ENCODE measurements around the gene ZNF827.

Gene ZNF827, protein sequence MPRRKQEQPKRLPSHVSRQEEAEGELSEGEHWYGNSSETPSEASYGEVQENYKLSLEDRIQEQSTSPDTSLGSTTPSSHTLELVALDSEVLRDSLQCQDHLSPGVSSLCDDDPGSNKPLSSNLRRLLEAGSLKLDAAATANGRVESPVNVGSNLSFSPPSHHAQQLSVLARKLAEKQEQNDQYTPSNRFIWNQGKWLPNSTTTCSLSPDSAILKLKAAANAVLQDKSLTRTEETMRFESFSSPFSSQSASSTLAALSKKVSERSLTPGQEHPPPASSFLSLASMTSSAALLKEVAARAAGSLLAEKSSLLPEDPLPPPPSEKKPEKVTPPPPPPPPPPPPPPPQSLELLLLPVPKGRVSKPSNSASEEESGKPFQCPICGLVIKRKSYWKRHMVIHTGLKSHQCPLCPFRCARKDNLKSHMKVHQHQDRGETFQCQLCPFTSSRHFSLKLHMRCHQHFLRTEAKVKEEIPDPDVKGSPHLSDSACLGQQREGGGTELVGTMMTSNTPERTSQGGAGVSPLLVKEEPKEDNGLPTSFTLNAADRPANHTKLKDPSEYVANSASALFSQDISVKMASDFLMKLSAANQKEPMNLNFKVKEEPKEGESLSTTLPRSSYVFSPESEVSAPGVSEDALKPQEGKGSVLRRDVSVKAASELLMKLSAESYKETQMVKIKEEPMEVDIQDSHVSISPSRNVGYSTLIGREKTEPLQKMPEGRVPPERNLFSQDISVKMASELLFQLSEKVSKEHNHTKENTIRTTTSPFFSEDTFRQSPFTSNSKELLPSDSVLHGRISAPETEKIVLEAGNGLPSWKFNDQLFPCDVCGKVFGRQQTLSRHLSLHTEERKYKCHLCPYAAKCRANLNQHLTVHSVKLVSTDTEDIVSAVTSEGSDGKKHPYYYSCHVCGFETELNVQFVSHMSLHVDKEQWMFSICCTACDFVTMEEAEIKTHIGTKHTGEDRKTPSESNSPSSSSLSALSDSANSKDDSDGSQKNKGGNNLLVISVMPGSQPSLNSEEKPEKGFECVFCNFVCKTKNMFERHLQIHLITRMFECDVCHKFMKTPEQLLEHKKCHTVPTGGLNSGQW

GRCh38 chr4:145938618-145939440 is at the start of gene ZNF827:
ZNF827 (minus strand) TSS chr4:145938823; CDS start chr4:145938407, 416 bp downstream.
- peak within 1 kb of the TSS; percentile 76 for H3K9ac ChIP-seq
- TF ChIP-seq, protein P1, sequence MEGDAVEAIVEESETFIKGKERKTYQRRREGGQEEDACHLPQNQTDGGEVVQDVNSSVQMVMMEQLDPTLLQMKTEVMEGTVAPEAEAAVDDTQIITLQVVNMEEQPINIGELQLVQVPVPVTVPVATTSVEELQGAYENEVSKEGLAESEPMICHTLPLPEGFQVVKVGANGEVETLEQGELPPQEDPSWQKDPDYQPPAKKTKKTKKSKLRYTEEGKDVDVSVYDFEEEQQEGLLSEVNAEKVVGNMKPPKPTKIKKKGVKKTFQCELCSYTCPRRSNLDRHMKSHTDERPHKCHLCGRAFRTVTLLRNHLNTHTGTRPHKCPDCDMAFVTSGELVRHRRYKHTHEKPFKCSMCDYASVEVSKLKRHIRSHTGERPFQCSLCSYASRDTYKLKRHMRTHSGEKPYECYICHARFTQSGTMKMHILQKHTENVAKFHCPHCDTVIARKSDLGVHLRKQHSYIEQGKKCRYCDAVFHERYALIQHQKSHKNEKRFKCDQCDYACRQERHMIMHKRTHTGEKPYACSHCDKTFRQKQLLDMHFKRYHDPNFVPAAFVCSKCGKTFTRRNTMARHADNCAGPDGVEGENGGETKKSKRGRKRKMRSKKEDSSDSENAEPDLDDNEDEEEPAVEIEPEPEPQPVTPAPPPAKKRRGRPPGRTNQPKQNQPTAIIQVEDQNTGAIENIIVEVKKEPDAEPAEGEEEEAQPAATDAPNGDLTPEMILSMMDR (IDR thresholded peaks at IDR 0.05), result no peak
- no peaks in the 10 kb centered on the region for H3K36me3 ChIP-seq (ENCODE audit: control insufficient read depth, insufficient read depth, low read length)
- H2AFZ ChIP-seq, result peak within 1 kb of the TSS; percentile 79
- H3K9me3 ChIP-seq (ENCODE audit: control insufficient read depth, low read length), result no peaks in the 10 kb centered on the region
- no peaks in the 10 kb centered on the region for H3K4me1 ChIP-seq
- H3K27me3 ChIP-seq (ENCODE audit: control insufficient read depth, insufficient read depth, low read length), result no peaks in the 10 kb centered on the region
- peak within 1 kb of the TSS; percentile 92 for H3K27ac ChIP-seq
- peak within 1 kb of the TSS; percentile 85 for H3K4me3 ChIP-seq (ENCODE audit: low read depth, low read length)
- no peaks in the 10 kb centered on the region for H3K79me2 ChIP-seq
- peak within 1 kb of the TSS; percentile 77 for H3K4me2 ChIP-seq (ENCODE audit: low read length)

DNA sequence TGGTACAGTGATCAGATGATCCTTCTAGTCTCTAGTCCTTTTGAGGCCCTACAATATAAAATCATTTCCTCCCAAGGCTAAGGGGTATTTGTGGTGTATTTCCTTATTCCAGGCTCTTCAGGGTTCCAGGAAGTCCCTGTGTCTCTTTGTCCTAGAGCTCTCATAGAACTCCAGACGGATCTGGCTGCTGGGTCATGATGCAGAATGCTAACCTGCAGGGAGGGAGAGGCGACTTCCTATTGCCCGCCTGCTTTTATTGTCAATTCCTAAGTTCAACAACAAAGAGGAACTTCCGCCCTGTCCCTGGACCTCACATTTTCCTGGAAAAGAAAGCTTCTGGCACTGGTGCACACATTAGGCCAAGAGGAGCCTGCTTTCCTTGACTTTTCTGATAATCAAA is 45.9 kb upstream of the ZNF827 start:
- no peaks in the 10 kb centered on the region for H3K4me1 ChIP-seq
- TF ChIP-seq, protein P1 (IDR thresholded peaks at IDR 0.05), result no peak
- no peaks in the 10 kb centered on the region for H3K27me3 ChIP-seq (ENCODE audit: control insufficient read depth, insufficient read depth, low read length)
- H3K27ac ChIP-seq, result no peak overlapping the region
- H3K9me3 ChIP-seq (ENCODE audit: control insufficient read depth, low read length), result no peaks in the 10 kb centered on the region
- H3K36me3 ChIP-seq (ENCODE audit: control insufficient read depth, insufficient read depth, low read length), result no peaks in the 10 kb centered on the region
- no peak overlapping the region for H3K4me3 ChIP-seq (ENCODE audit: low read depth, low read length)
- no peak overlapping the region for H3K9ac ChIP-seq
- H3K4me2 ChIP-seq (ENCODE audit: low read length), result no peak overlapping the region
- H3K79me2 ChIP-seq, result no peaks in the 10 kb centered on the region
- no peak overlapping the region for H2AFZ ChIP-seq

GRCh38 chr4:145982791-145983190 is 44.2 kb upstream of the ZNF827 start:
- Histone ChIP-seq H3K36me3 (ENCODE audit: control insufficient read depth, insufficient read depth, low read length) (no peaks in the 10 kb centered on the region), H3K79me2 (no peaks in the 10 kb centered on the region), H3K27me3 (ENCODE audit: control insufficient read depth, insufficient read depth, low read length) (no peaks in the 10 kb centered on the region), H3K9me3 (ENCODE audit: control insufficient read depth, low read length) (no peaks in the 10 kb centered on the region), H2AFZ (no peak overlapping the region), H3K4me3 (ENCODE audit: low read depth, low read length) (no peak overlapping the region), H3K27ac (no peak overlapping the region), H3K9ac (no peak overlapping the region), H3K4me2 (ENCODE audit: low read length) (no peak overlapping the region), H3K4me1 (no peaks in the 10 kb centered on the region)
- TF ChIP-seq, protein P1 (IDR thresholded peaks at IDR 0.05), result no peak

DNA sequence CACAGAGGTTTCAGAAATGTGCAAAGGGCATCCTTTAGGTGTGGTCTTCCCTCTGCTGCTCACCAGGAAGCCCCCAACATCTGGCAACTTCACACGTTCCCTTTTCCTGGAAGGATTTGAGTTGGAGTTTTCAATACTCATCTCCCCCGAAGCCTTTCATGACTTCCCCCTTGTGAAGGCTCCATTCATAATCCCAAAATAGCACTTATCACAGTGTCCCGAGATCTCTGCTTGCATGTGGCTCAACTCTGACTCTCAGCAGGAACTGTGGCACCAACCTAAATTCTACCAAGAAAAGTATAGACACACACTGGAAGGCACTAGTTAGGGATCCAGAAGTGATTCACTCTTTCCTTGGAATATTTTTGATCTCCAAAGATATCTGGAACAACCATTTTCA is 40.5 kb upstream of the ZNF827 start:
- H3K27me3 ChIP-seq (ENCODE audit: control insufficient read depth, insufficient read depth, low read length), result no peaks in the 10 kb centered on the region
- no peak overlapping the region for H3K4me3 ChIP-seq (ENCODE audit: low read depth, low read length)
- no peak overlapping the region for H2AFZ ChIP-seq
- H3K36me3 ChIP-seq (ENCODE audit: control insufficient read depth, insufficient read depth, low read length), result no peaks in the 10 kb centered on the region
- no peak overlapping the region for H3K4me2 ChIP-seq (ENCODE audit: low read length)
- no peaks in the 10 kb centered on the region for H3K9me3 ChIP-seq (ENCODE audit: control insufficient read depth, low read length)
- H3K27ac ChIP-seq, result no peak overlapping the region
- no peak overlapping the region for H3K9ac ChIP-seq
- H3K4me1 ChIP-seq, result no peaks in the 10 kb centered on the region
- TF ChIP-seq, protein P1 (IDR thresholded peaks at IDR 0.05), result no peak
- no peaks in the 10 kb centered on the region for H3K79me2 ChIP-seq
